ENCODE measurements around the gene PRTN3.

DNA sequence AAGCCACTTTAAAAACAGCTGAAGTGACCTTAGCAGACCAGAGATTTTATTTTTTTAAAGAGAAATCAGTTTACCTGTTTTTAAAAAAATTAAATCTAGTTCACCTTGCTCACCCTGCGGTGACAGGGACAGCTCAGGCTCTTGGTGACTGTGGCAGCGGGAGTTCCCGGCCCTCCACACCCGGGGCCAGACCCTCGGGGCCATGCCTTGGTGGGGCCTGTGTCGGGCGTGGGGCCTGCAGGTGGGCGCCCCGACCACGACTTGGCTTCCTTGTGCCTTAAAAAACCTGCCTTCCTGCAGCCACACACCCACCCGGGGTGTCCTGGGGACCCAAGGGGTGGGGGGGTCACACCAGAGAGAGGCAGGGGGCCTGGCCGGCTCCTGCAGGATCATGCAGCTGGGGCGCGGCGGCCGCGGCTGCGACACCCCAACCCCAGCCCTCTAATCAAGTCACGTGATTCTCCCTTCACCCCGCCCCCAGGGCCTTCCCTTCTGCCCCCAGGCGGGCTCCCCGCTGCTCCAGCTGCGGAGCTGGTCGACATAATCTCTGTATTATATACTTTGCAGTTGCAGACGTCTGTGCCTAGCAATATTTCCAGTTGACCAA is 29.8 kb upstream of the PRTN3 start:
- TF ChIP-seq ZNF70 (CRISPR knock-in tag; IDR thresholded peaks at IDR 0.05) (no peak), ZFP3 (CRISPR knock-in tag; IDR thresholded peaks at IDR 0.05) (no peak), BACH2 (CRISPR knock-in tag; IDR thresholded peaks at IDR 0.05; ENCODE audit: borderline replicate concordance) (no peak), SNAI2 (CRISPR knock-in tag; IDR thresholded peaks at IDR 0.05) (no peak), TCF4 (CRISPR knock-in tag; IDR thresholded peaks at IDR 0.05; ENCODE audit: borderline replicate concordance) (no peak), ISL1 (CRISPR knock-in tag; IDR thresholded peaks at IDR 0.05) (no peak), TOX (CRISPR knock-in tag; IDR thresholded peaks at IDR 0.05; ENCODE audit: borderline replicate concordance) (no peak), ZFP30 (CRISPR knock-in tag; IDR thresholded peaks at IDR 0.05) (no peak), GLIS3 (CRISPR knock-in tag; IDR thresholded peaks at IDR 0.05) (no peak), RARB (CRISPR knock-in tag; IDR thresholded peaks at IDR 0.05) (no peak), OSR1 (CRISPR knock-in tag; IDR thresholded peaks at IDR 0.05) (no peak)
